GM23248 (cell line): ENCODE results near the gene ORM2.

ENCODE experiments used
- EZH2 ChIP-seq: fragments of 200-600 bp; sonication (generic); IDR thresholded peaks from 2 replicates; pipeline ENCODE4 v1.6.1; 2018; ENCODE audit warnings: antibody characterized with exemption, mild to moderate bottlenecking; ENCODE audit not compliant: insufficient read depth, poor library complexity, severe bottlenecking
- EZH2phosphoT487 ChIP-seq: fragments of 200-600 bp; sonication (generic); IDR thresholded peaks from 2 replicates; pipeline ENCODE4 v1.6.1; 2018; ENCODE audit warnings: antibody characterized with exemption, moderate library complexity, mild to moderate bottlenecking, low read depth; ENCODE audit not compliant: insufficient read depth

- TF ChIP-seq EZH2phosphoT487 (no peak), EZH2 (no peak)
Measured at GRCh38 chr9:114330636-114331035, 967 bp downstream of the ORM2 start.
